Duodenal mucosa (tissue), 2 donors: Measurements from ENCODE around the gene OGFOD3.
A peak's percentile ranks its signal among the peaks of the same experiment; 100 is the strongest.
"Not testable (repeated sequence)": the region's sequence is repeated elsewhere in the genome, so short reads cannot be mapped to it uniquely, and the experiment has no call there.

ENCODE experiments used
- H3K27ac ChIP-seq: one replicate; pipeline ENCODE4 v1.7.0; 2013; ENCODE audit warnings: low read depth, low read length
- H3K27me3 ChIP-seq, 2 donors: one replicate each; pipeline ENCODE4 v1.7.0; 2013; ENCODE audit warnings: low read length in 2 of 2, control low read depth in 1 of 2; ENCODE audit not compliant: insufficient read depth in 2 of 2, control insufficient read depth in 1 of 2
- H3K36me3 ChIP-seq, 2 donors: one replicate each; pipeline ENCODE4 v1.7.0; 2013; ENCODE audit warnings: low read length in 2 of 2, control low read depth in 1 of 2; ENCODE audit not compliant: insufficient read depth in 2 of 2, control insufficient read depth in 1 of 2
- H3K4me1 ChIP-seq, 2 donors: one replicate each; pipeline ENCODE4 v1.7.0; 2013; ENCODE audit warnings: low read length in 2 of 2, control low read depth in 1 of 2; ENCODE audit not compliant: insufficient read depth in 2 of 2, control insufficient read depth in 1 of 2
- H3K4me3 ChIP-seq, 2 donors: one replicate each; pipeline ENCODE4 v1.7.0; 2013; ENCODE audit warnings: low read length in 2 of 2, low read depth in 1 of 2
- H3K9ac ChIP-seq, 2 donors: one replicate each; pipeline ENCODE4 v1.7.0; 2013; ENCODE audit warnings: low read length in 2 of 2, low read depth in 1 of 2
- H3K9me3 ChIP-seq, 2 donors: one replicate each; pipeline ENCODE4 v1.7.0; 2013; ENCODE audit warnings: low read length in 2 of 2, control low read depth in 1 of 2; ENCODE audit not compliant: control insufficient read depth in 1 of 2

The OGFOD3 gene, protein sequence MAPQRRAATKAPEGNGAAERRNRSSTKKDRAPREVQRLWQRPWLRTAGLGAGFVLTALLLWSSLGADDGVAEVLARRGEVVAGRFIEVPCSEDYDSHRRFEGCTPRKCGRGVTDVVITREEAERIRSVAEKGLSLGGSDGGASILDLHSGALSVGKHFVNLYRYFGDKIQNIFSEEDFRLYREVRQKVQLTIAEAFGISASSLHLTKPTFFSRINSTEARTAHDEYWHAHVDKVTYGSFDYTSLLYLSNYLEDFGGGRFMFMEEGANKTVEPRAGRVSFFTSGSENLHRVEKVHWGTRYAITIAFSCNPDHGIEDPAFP

GRCh38 chr17:82418001-82418986, at the start of gene OGFOD3, which contains the start of gene HEXD:
TSS of gene OGFOD3 (minus strand) at chr17:82418586. CDS start at chr17:82418485, 101 bp downstream.
TSS of gene HEXD (plus strand) at chr17:82418347. CDS start at chr17:82419800, 1,453 bp downstream.
- Histone ChIP-seq H3K4me1 (peaks cover 19 to 22% of the 10 kb centered on the region in 2 donors), H3K27me3 (no peaks in the 10 kb centered on the region), H3K36me3 (peaks cover 0 to 13% of the 10 kb centered on the region in 2 donors), H3K27ac (peak within 1 kb of the TSS; percentile 91), H3K4me3 (peak within 1 kb of the TSS; percentile 82 to 90), H3K9me3 (peaks cover 0 to 5% of the 10 kb centered on the region in 2 donors), H3K9ac (peak within 1 kb of the TSS; percentile 64 to 90)

DNA sequence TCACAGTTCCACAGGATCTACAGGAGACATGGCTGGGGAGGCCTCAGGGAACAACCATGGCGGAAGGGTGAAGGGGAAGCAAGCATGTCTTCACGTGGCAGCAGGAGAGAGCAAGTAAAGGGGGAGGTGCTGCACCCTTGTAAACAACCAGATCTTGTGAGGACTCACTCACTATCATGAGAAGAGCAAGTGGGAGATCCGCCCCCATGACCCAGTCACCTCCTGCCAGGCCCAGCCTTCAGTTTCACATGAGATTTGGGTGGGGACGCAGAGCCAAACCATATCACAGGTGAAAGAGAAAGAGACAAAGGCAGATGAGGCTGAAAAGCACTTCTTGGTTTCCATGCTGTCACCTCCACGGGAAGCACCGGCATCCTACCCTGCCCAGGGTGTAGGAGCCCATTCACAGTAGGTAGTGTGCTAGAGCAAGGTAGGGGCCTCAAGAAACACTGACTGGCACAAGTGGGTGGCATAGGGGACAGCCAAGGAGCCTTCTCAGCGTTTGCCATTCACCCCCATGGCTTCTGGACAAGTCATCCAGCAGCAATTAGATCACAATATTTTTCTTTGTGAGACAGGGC, 46.7 kb upstream of the OGFOD3 start:
- Histone ChIP-seq H3K4me3 (no peak overlapping the region), H3K9me3 (no peaks in the 10 kb centered on the region), H3K9ac (no peak overlapping the region), H3K4me1 (peaks cover 0 to 6% of the 10 kb centered on the region in 2 donors), H3K27ac (no peak overlapping the region), H3K36me3 (peaks cover 32 to 78% of the 10 kb centered on the region in 2 donors), H3K27me3 (no peaks in the 10 kb centered on the region)

DNA sequence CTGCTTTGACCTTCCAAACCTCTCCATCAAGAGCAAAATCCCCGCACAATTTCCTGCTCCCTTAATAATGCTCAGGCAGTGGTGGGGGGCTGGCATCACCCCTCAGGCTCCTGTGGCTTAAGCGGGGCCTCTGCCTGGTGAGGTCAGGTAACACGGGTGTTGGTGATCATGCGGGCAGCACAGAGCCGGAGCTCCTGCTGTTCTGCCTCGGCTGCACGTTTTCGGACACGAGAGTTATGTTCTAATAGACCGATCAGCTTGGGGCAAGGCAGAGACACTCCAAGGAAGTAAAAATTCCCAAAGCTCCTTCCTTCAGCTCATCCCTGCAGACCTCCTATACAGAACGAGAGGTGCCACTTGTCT, 46.2 kb upstream of the OGFOD3 start:
- peaks cover 32 to 74% of the 10 kb centered on the region in 2 donors for H3K36me3 ChIP-seq
- H3K4me1 ChIP-seq, result peaks cover 0 to 6% of the 10 kb centered on the region in 2 donors
- H3K27ac ChIP-seq, result no peak overlapping the region
- H3K4me3 ChIP-seq, result no peak overlapping the region
- H3K27me3 ChIP-seq, result no peaks in the 10 kb centered on the region
- no peaks in the 10 kb centered on the region for H3K9me3 ChIP-seq
- no peak overlapping the region for H3K9ac ChIP-seq

- Histone ChIP-seq H3K27ac (no peak overlapping the region), H3K4me1 (peaks cover 5 to 6% of the 10 kb centered on the region in 2 donors), H3K27me3 (no peaks in the 10 kb centered on the region), H3K9ac (no peak overlapping the region), H3K4me3 (no peak overlapping the region), H3K36me3 (peaks cover 32 to 71% of the 10 kb centered on the region in 2 donors), H3K9me3 (no peaks in the 10 kb centered on the region)
Measured at GRCh38 chr17:82463925-82464566, 45.7 kb upstream of the OGFOD3 start.

DNA sequence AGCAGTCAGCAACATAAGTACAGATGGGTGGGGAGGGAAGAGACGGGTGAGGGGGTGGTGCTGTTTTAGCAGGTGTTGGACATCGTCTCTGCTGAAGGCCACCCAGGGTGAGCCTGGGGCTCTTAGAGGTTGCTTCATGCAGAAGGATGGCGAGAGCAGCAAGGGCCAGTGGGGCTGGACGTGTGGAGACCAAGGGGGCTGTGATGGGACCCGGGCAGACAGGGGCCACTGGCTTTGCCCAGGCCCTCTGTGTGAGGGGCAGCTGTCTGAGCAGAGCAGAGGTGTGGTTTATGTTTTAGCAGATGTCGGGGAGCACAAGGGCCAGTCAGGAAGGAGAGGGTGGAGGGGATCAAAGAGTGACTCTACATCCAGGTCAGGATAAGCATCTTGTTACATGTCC, 45.0 kb upstream of the OGFOD3 start:
- Histone ChIP-seq H3K4me1 (peaks cover 6 to 7% of the 10 kb centered on the region in 2 donors), H3K36me3 (peaks cover 32 to 65% of the 10 kb centered on the region in 2 donors), H3K9me3 (no peaks in the 10 kb centered on the region), H3K27me3 (no peaks in the 10 kb centered on the region), H3K27ac (no peak overlapping the region), H3K9ac (no peak overlapping the region), H3K4me3 (no peak overlapping the region)

GRCh38 chr17:82461827-82462524, 43.6 kb upstream of the OGFOD3 start:
- peaks cover 32 to 60% of the 10 kb centered on the region in 2 donors for H3K36me3 ChIP-seq
- H3K27ac ChIP-seq, result no peak overlapping the region
- no peak overlapping the region for H3K9ac ChIP-seq
- no peak overlapping the region for H3K4me3 ChIP-seq
- H3K9me3 ChIP-seq, result no peaks in the 10 kb centered on the region
- H3K4me1 ChIP-seq, result peaks cover 13 to 15% of the 10 kb centered on the region in 2 donors
- H3K27me3 ChIP-seq, result no peaks in the 10 kb centered on the region

DNA sequence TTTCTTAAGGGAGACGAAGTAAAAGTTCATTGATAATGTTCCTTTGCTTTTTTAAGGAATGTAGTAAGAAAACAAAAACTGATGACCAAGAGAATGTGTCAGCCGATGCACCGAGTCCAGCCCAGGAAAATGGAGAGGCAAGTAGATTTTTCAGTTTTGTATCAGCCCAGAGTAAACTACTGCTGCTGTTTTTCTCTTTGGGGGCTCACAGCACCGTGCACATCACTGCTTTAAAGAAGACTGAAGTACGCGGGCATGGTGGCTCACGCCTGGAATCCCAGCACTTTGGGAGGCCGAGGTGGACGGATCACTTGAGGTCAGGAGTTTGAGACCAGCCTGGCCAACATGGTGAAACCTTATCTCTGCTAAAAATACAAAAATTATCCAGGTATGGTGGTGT, 41.5 kb upstream of the OGFOD3 start:
- not testable (repeated sequence) for H3K27ac ChIP-seq, H3K27me3 ChIP-seq, H3K9ac ChIP-seq, H3K4me3 ChIP-seq, H3K9me3 ChIP-seq
- peaks cover 13 to 15% of the 10 kb centered on the region in 2 donors for H3K4me1 ChIP-seq
- H3K36me3 ChIP-seq, result peaks cover 17 to 41% of the 10 kb centered on the region in 2 donors

DNA sequence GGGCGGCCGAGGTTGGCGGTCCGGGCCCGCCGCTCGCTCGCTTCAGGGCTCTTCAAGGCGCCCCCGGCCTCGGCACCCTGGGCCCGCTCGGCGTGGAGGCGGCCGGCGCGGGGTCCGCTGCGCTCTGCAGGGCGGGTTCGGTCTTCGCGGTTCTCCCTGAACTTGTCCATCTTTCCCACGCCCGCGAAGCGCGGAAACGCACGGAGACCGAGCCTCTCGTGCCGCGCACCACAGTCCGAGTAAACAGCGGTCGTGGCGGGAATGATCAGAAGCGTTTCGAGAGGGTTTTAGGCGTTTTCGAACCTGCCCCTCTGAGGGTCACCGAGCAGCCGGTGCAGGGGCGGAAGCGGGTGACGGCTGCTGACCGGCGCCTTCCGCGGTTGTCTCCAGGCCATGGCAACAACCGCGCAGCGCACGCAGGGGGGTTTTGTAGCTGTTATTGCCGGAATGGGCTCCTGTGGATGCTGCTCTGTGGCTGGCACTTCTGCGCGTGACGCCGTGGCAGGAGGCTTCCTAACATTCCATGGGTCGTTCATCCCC, 40.6 kb upstream of the OGFOD3 start:
- H3K9me3 ChIP-seq, result no peaks in the 10 kb centered on the region
- H3K27me3 ChIP-seq, result no peaks in the 10 kb centered on the region

More for the DNA sequence above, 40.6 kb upstream of the OGFOD3 start:
- Histone ChIP-seq H3K4me3 (peak overlapping the region; percentile 88), H3K9ac (peak overlapping the region; percentile 84 to 92), H3K27ac (peak overlapping the region; percentile 75), H3K4me1 (peaks cover 13 to 15% of the 10 kb centered on the region in 2 donors), H3K36me3 (peaks cover 9 to 32% of the 10 kb centered on the region in 2 donors)
